ENCODE measurements around the gene TNFRSF9. TPM values are rescaled to one million over a fixed set of nuclear protein-coding genes. Genes with fewer than 3 reads are reported as not detected.
A peak's percentile ranks its signal among the peaks of the same experiment; 100 is the strongest.

Gene TNFRSF9
- total RNA-seq, 1 experiment from 2014 or later, result not detected

GRCh38 chr1:7885513-7886404 lies 54.9 kb downstream of the TNFRSF9 start:
- no peak overlapping the region for H3T11ph ChIP-seq (ENCODE audit: low read length)
- no peak overlapping the region for H3K9ac ChIP-seq (ENCODE audit: extremely low read depth, insufficient read length, low read length)

More at GRCh38 chr1:7885513-7886404, 54.9 kb downstream of the TNFRSF9 start:
- TF ChIP-seq, protein P1, sequence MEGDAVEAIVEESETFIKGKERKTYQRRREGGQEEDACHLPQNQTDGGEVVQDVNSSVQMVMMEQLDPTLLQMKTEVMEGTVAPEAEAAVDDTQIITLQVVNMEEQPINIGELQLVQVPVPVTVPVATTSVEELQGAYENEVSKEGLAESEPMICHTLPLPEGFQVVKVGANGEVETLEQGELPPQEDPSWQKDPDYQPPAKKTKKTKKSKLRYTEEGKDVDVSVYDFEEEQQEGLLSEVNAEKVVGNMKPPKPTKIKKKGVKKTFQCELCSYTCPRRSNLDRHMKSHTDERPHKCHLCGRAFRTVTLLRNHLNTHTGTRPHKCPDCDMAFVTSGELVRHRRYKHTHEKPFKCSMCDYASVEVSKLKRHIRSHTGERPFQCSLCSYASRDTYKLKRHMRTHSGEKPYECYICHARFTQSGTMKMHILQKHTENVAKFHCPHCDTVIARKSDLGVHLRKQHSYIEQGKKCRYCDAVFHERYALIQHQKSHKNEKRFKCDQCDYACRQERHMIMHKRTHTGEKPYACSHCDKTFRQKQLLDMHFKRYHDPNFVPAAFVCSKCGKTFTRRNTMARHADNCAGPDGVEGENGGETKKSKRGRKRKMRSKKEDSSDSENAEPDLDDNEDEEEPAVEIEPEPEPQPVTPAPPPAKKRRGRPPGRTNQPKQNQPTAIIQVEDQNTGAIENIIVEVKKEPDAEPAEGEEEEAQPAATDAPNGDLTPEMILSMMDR (conservative IDR thresholded peaks at IDR 0.05), result no peak
- no peaks in the 10 kb centered on the region for H3K36me3 Mint-ChIP-seq (ENCODE audit: insufficient read depth in 1 of 3, low read depth in 3 of 3)
- H2BK12ac ChIP-seq (ENCODE audit: insufficient read length, low read depth, low read length), result no peak overlapping the region
- peak; percentile 100 for DNase-seq
- H3K79me2 ChIP-seq (ENCODE audit: insufficient read depth, low read length), result no peaks in the 10 kb centered on the region
- no peak overlapping the region for H3K27ac Mint-ChIP-seq
- H3K79me1 ChIP-seq (ENCODE audit: insufficient read depth, low read depth, low read length, poor library complexity, severe bottlenecking), result no peaks in the 10 kb centered on the region
- H3K4me1 ChIP-seq (ENCODE audit: insufficient read depth, low read length), result no peaks in the 10 kb centered on the region
- H3K27me3 ChIP-seq (ENCODE audit: insufficient read depth, low read length), result no peaks in the 10 kb centered on the region
- no peak overlapping the region for H3K23ac ChIP-seq (ENCODE audit: insufficient read length, low read depth, low read length)
- no peak overlapping the region for H3K56ac ChIP-seq (ENCODE audit: insufficient read length, low read depth, low read length)
- no peak overlapping the region for H2BK120ac ChIP-seq (ENCODE audit: low read depth, low read length, poor library complexity, severe bottlenecking)
- no peak overlapping the region for H3K4ac ChIP-seq (ENCODE audit: low read depth, low read length)
- no peak overlapping the region for H4K5ac ChIP-seq (ENCODE audit: insufficient read length, low read depth, low read length)
- no peaks in the 10 kb centered on the region for H3K9me3 ChIP-seq (ENCODE audit: control insufficient read depth, low read depth, low read length)
- H3K23me2 ChIP-seq (ENCODE audit: insufficient read length, low read depth, low read length, poor library complexity, severe bottlenecking), result no peaks in the 10 kb centered on the region
- H3K18ac ChIP-seq (ENCODE audit: insufficient read length, low read depth, low read length), result no peak overlapping the region
- H2BK5ac ChIP-seq (ENCODE audit: insufficient read length, low read length), result no peak overlapping the region
- H4K91ac ChIP-seq (ENCODE audit: insufficient read length, low read depth, low read length), result no peak overlapping the region
- H3K14ac ChIP-seq (ENCODE audit: insufficient read depth, low read length), result no peak overlapping the region
- no peak overlapping the region for H3K27ac ChIP-seq (ENCODE audit: insufficient read length, low read depth, low read length)
- H4K20me1 ChIP-seq (ENCODE audit: control insufficient read depth, insufficient read depth, insufficient read length), result no peaks in the 10 kb centered on the region
- H2AFZ ChIP-seq (ENCODE audit: low read length), result no peak overlapping the region
- peak overlapping the region in 1 of 2 experiments; percentile 27; a peak in 1 of 5 replicates for H3K4me3 Mint-ChIP-seq
- no peak overlapping the region for H2AK5ac ChIP-seq (ENCODE audit: insufficient read length, low read length)
- no peak overlapping the region for H4K8ac ChIP-seq (replicated peaks; ENCODE audit: insufficient read length, low read depth, low read length)
- 0 out of 4 replicates have a peak, but pooled peaks cover 0 to 3% of the 10 kb centered on the region in 2 experiments for H3K4me1 Mint-ChIP-seq
- peak overlapping the region; percentile 39 for H3K4me2 ChIP-seq (ENCODE audit: insufficient read depth, insufficient read length, low read length)
- H3K9me3 Mint-ChIP-seq, result peaks cover 5 to 7% of the 10 kb centered on the region in 2 experiments; a peak in 4 of 5 replicates
- H2BK20ac ChIP-seq (ENCODE audit: low read depth, low read length, poor library complexity, severe bottlenecking), result no peak overlapping the region
- WGBS (ENCODE audit: extremely low coverage, insufficient read length, low lambda C conversion rate), result no CpG with 5 or more reads among the region's 27 CpGs
- no peak overlapping the region for H2BK15ac ChIP-seq (ENCODE audit: low read depth, low read length)
- H3K27me3 Mint-ChIP-seq (ENCODE audit: low read depth), result peaks cover 2% of the 10 kb centered on the region; the same call in 1 of the 2 replicates
